ENCODE measurements around the gene EZR. TPM values are rescaled to one million over a fixed set of nuclear protein-coding genes. Genes with fewer than 3 reads are reported as not detected.
A peak's percentile ranks its signal among the peaks of the same experiment; 100 is the strongest.

The EZR gene
- polyA plus RNA-seq, 2 of the 4 experiments (the other 2 are of a cell fraction) = 219 to 254 TPM

- no peak for ATAC-seq
- TF ChIP-seq JUNB (IDR thresholded peaks at IDR 0.05) (no peak), HOXA7 (CRISPR knock-in tag; IDR thresholded peaks at IDR 0.05) (0 out of 2 replicates have a peak, but pooled peaks have one; percentile 10)
- WGBS (ENCODE audit: missing lambda C conversion rate) = 6% methylated on average over 2 of the region's 2 CpGs
- FAIRE-seq = no peak
- H3K4me2 ChIP-seq = peak overlapping the region; percentile 92
- peak overlapping the region; percentile 11 to 73; a peak in 4 of 6 replicates for H3K27ac ChIP-seq
- peaks cover 52% of the 10 kb centered on the region for H3K4me1 ChIP-seq
- CTCF ChIA-PET = no interaction called here
- no peaks in the 10 kb centered on the region for H3K9me3 ChIP-seq
- no peak for DNase-seq (ENCODE audit: low read depth in 1 of 2, low spot score in 1 of 2)
- POLR2A ChIA-PET = interaction anchor here (2.2 kb wide), 1 partner anchor 54 kb away, joined by 17 read pairs; no protein-coding TSS in a partner anchor
- peak overlapping the region; percentile 90 for H3K4me3 ChIP-seq
These were observed 3.3 kb downstream of the EZR start for GRCh38 chr6:158815907-158816306.

- Histone ChIP-seq H3K27ac (peak overlapping the region; percentile 11 to 73; a peak in 5 of 6 replicates), H3K4me3 (peak overlapping the region; percentile 90), H3K4me2 (peak overlapping the region; percentile 92), H3K9me3 (no peaks in the 10 kb centered on the region), H3K4me1 (peaks cover 57% of the 10 kb centered on the region)
- DNase-seq (ENCODE audit: low read depth in 1 of 2, low spot score in 1 of 2) (no peak), ATAC-seq (no peak), FAIRE-seq (no peak)
- CTCF ChIA-PET = no interaction called here
- POLR2A ChIA-PET = no interaction called here
- WGBS (ENCODE audit: missing lambda C conversion rate) = 26% methylated on average over 2 of the region's 2 CpGs
- no peak for TF ChIP-seq BCL3 (IDR thresholded peaks at IDR 0.05)
- no peak for TF ChIP-seq KDM5A (IDR thresholded peaks at IDR 0.05)
- TF ChIP-seq JUN (IDR thresholded peaks at IDR 0.05) = no peak
- no peak for TF ChIP-seq TFCP2L1 (CRISPR knock-in tag; IDR thresholded peaks at IDR 0.05)
- TF ChIP-seq HOXB5 (CRISPR knock-in tag; IDR thresholded peaks at IDR 0.05) = no peak
- TF ChIP-seq HDAC2 (IDR thresholded peaks at IDR 0.05) = no peak
- no peak for TF ChIP-seq POLR2AphosphoS2 (conservative IDR thresholded peaks at IDR 0.05; ENCODE audit: low read length)
- TF ChIP-seq SREBF2 (IDR thresholded peaks at IDR 0.05) = no peak
- TF ChIP-seq PHF8 (IDR thresholded peaks at IDR 0.05; ENCODE audit: borderline replicate concordance, low read depth) = no peak
- TF ChIP-seq CEBPB (IDR thresholded peaks at IDR 0.05) = no peak
- TF ChIP-seq RARB (CRISPR knock-in tag; IDR thresholded peaks at IDR 0.05) = no peak
- TF ChIP-seq ZSCAN20 (CRISPR knock-in tag; IDR thresholded peaks at IDR 0.05) = no peak
- TF ChIP-seq NPAS2 (CRISPR knock-in tag; IDR thresholded peaks at IDR 0.05; ENCODE audit: borderline replicate concordance) = no peak
- TF ChIP-seq JUNB (IDR thresholded peaks at IDR 0.05) = no peak
- TF ChIP-seq FOXS1 (CRISPR knock-in tag; IDR thresholded peaks at IDR 0.05) = no peak
These were observed 3.8 kb downstream of the EZR start for GRCh38 chr6:158815379-158815724.

- DNase-seq (ENCODE audit: low read depth in 1 of 2, low spot score in 1 of 2) = no peak
- H3K4me1 ChIP-seq = peaks cover 81% of the 10 kb centered on the region
- peak overlapping the region; percentile 92 for H3K4me2 ChIP-seq
- TF ChIP-seq ATOH8 (CRISPR knock-in tag; IDR thresholded peaks at IDR 0.05; ENCODE audit: low read depth) (no peak), NFE2L2 (conservative IDR thresholded peaks at IDR 0.05; ENCODE audit: low read length) (no peak), RAD21 (conservative IDR thresholded peaks at IDR 0.05 in 1 of 2, IDR thresholded peaks at IDR 0.05 in 1 of 2) (no peak), USF2 (IDR thresholded peaks at IDR 0.05) (no peak), TP53 (CRISPR knock-in tag; IDR thresholded peaks at IDR 0.05) (0 out of 2 replicates have a peak, but pooled peaks have one; percentile 41), POLR2A (IDR thresholded peaks at IDR 0.05; ENCODE audit: low read length) (no peak)
- WGBS (ENCODE audit: missing lambda C conversion rate) = 71% methylated on average over 3 of the region's 3 CpGs
- H3K27ac ChIP-seq = peak overlapping the region in 1 of 2 experiments; percentile 40; a peak in 1 of 6 replicates
- ChIA-PET CTCF (interaction anchor here (1.1 to 4.5 kb wide), 4 partner anchors 14 to 159 kb away, joined by 3 to 20 read pairs (median 6); no protein-coding TSS in a partner anchor), POLR2A (interaction anchor here (4.5 kb wide), 1 partner anchor 56 kb away, joined by 23 read pairs; no protein-coding TSS in a partner anchor)
- no peaks in the 10 kb centered on the region for H3K9me3 ChIP-seq
- H3K4me3 ChIP-seq = peak overlapping the region; percentile 17; the same call in 1 of the 3 replicates
- FAIRE-seq = no peak
- no peak for ATAC-seq
These were observed 6.1 kb downstream of the EZR start for GRCh38 chr6:158813032-158813431.

Measured in A549 (cell line).